ENCODE measurements around the gene OGDH.
"Not testable (repeated sequence)": the region's sequence is repeated elsewhere in the genome, so short reads cannot be mapped to it uniquely, and the experiment has no call there.

Gene OGDH

GRCh38 chr7:44580945-44581878, 25.2 kb upstream of the OGDH start:
- DNase-seq: peak; percentile 62

GRCh38 chr7:44581879-44582603, 24.4 kb upstream of the OGDH start, which contains the start of gene TMED4:
Gene TMED4, minus strand, starts transcription at chr7:44582231. Its CDS starts 25 bp downstream, at chr7:44582206.
- peak; percentile 100 for DNase-seq

- DNase-seq: no peak
These were observed 23.1 kb upstream of the OGDH start for GRCh38 chr7:44583146-44583865.

GRCh38 chr7:44587843-44588711, 18.4 kb upstream of the OGDH start:
- peak; percentile 79 for DNase-seq

- DNase-seq: no peak
These were observed 15.5 kb upstream of the OGDH start for GRCh38 chr7:44590910-44591309.

GRCh38 chr7:44595934-44596635, 10.3 kb upstream of the OGDH start:
- no peak for DNase-seq

GRCh38 chr7:44597181-44597580, 9.2 kb upstream of the OGDH start:
- DNase-seq: not testable (repeated sequence)

GRCh38 chr7:44599222-44599621, 7.2 kb upstream of the OGDH start:
- no peak for DNase-seq

- no peak for DNase-seq
These were observed 3.9 kb upstream of the OGDH start for GRCh38 chr7:44602576-44602910.

- DNase-seq: no peak
These were observed 3.2 kb upstream of the OGDH start for GRCh38 chr7:44603193-44603592.

- no peak for DNase-seq
These were observed 1.5 kb upstream of the OGDH start for GRCh38 chr7:44604941-44605340.

- no peak for DNase-seq
These were observed 978 bp downstream of the OGDH start for GRCh38 chr7:44607141-44608068.

- peak; percentile 60 for DNase-seq
These were observed 2.7 kb downstream of the OGDH start for GRCh38 chr7:44608916-44609648.

GRCh38 chr7:44609829-44610228, 3.4 kb downstream of the OGDH start:
- no peak for DNase-seq

- DNase-seq: peak; percentile 65
These were observed 8.8 kb downstream of the OGDH start for GRCh38 chr7:44615149-44615611.

GRCh38 chr7:44615793-44616192, 9.4 kb downstream of the OGDH start:
- DNase-seq: no peak

GRCh38 chr7:44616545-44616944, 10.1 kb downstream of the OGDH start:
- no peak for DNase-seq

GRCh38 chr7:44617225-44617890, 10.9 kb downstream of the OGDH start:
- DNase-seq: no peak

- DNase-seq: no peak
These were observed 11.6 kb downstream of the OGDH start for GRCh38 chr7:44618045-44618444.
